ENCODE measurements around the gene RBMS1.

The RBMS1 gene

GRCh38 chr2:160493227-160494028 is at the start of gene RBMS1:
Gene RBMS1 (minus strand): TSS chr2:160493807. CDS start chr2:160493363, 444 bp downstream.
- DNase-seq (ENCODE audit: low read depth in 2 of 2), result peak; percentile 29 to 37

- no peak for DNase-seq (ENCODE audit: low read depth in 2 of 2)
Measured at GRCh38 chr2:160541745-160542144, 48.1 kb upstream of the RBMS1 start.

- no peak for DNase-seq (ENCODE audit: low read depth in 2 of 2)
Measured at GRCh38 chr2:160538559-160539355, 45.1 kb upstream of the RBMS1 start.

- DNase-seq (ENCODE audit: low read depth in 2 of 2), result no peak
Measured at GRCh38 chr2:160538115-160538514, 44.5 kb upstream of the RBMS1 start.

GRCh38 chr2:160534996-160535395 is 41.4 kb upstream of the RBMS1 start:
- DNase-seq (ENCODE audit: low read depth in 2 of 2), result no peak

- no peak for DNase-seq (ENCODE audit: low read depth in 2 of 2)
Measured at GRCh38 chr2:160534249-160534648, 40.6 kb upstream of the RBMS1 start.

- DNase-seq (ENCODE audit: low read depth in 2 of 2), result no peak
Measured at GRCh38 chr2:160533482-160533881, 39.9 kb upstream of the RBMS1 start.

GRCh38 chr2:160532388-160532787 is 38.8 kb upstream of the RBMS1 start:
- DNase-seq (ENCODE audit: low read depth in 2 of 2), result no peak

GRCh38 chr2:160522951-160523710 is 29.5 kb upstream of the RBMS1 start:
- DNase-seq (ENCODE audit: low read depth in 2 of 2), result no peak

GRCh38 chr2:160517731-160518130 is 24.1 kb upstream of the RBMS1 start:
- DNase-seq (ENCODE audit: low read depth in 2 of 2), result no peak

GRCh38 chr2:160516547-160517365 is 23.1 kb upstream of the RBMS1 start:
- no peak for DNase-seq (ENCODE audit: low read depth in 2 of 2)

- no peak for DNase-seq (ENCODE audit: low read depth in 2 of 2)
Measured at GRCh38 chr2:160515120-160515519, 21.5 kb upstream of the RBMS1 start.

- DNase-seq (ENCODE audit: low read depth in 2 of 2), result no peak
Measured at GRCh38 chr2:160513120-160513519, 19.5 kb upstream of the RBMS1 start.

GRCh38 chr2:160512491-160512890 is 18.9 kb upstream of the RBMS1 start:
- no peak for DNase-seq (ENCODE audit: low read depth in 2 of 2)

- no peak for DNase-seq (ENCODE audit: low read depth in 2 of 2)
Measured at GRCh38 chr2:160510617-160511016, 17.0 kb upstream of the RBMS1 start.

GRCh38 chr2:160509016-160509415 is 15.4 kb upstream of the RBMS1 start:
- no peak for DNase-seq (ENCODE audit: low read depth in 2 of 2)

- no peak for DNase-seq (ENCODE audit: low read depth in 2 of 2)
Measured at GRCh38 chr2:160507464-160507863, 13.9 kb upstream of the RBMS1 start.

GRCh38 chr2:160507046-160507407 is 13.4 kb upstream of the RBMS1 start:
- no peak for DNase-seq (ENCODE audit: low read depth in 2 of 2)

GRCh38 chr2:160506371-160507045 is 12.9 kb upstream of the RBMS1 start:
- no peak for DNase-seq (ENCODE audit: low read depth in 2 of 2)

GRCh38 chr2:160505256-160505655 is 11.6 kb upstream of the RBMS1 start:
- no peak for DNase-seq (ENCODE audit: low read depth in 2 of 2)

- no peak for DNase-seq (ENCODE audit: low read depth in 2 of 2)
Measured at GRCh38 chr2:160502478-160502877, 8.9 kb upstream of the RBMS1 start.
